HepG2 (cell line): ENCODE results near the gene PEAK3. TPM values are rescaled to one million over a fixed set of nuclear protein-coding genes. Genes with fewer than 3 reads are reported as not detected.
A peak's percentile ranks its signal among the peaks of the same experiment; 100 is the strongest.

Source experiments
- CREM ChIP-seq, 2 experiments: sonication (generic) in 1 of 2; formaldehyde crosslinking in 1 of 2; IDR thresholded peaks; 2 replicates each; pipeline versions ENCODE4 v1.4.0 to v1.6.1; 2016 to 2020; ENCODE audit warnings: antibody characterized with exemption in 1 of 2, mild to moderate bottlenecking in 1 of 2, missing genetic modification reagents in 1 of 2
- FOXP1 ChIP-seq, 2 experiments: fragments of 450-650 bp in 1 of 2; IDR thresholded peaks; 2 replicates each; pipeline ENCODE4 v1.6.1; 2017 to 2018; ENCODE audit warnings: antibody characterized with exemption in 1 of 2
- HNRNPL ChIP-seq: fragments of 200-400 bp; formaldehyde crosslinking; IDR thresholded peaks from 2 replicates; pipeline ENCODE4 v1.6.1; 2017; ENCODE audit warnings: mild to moderate bottlenecking, low read depth, low read length
- KAT8 ChIP-seq: IDR thresholded peaks from 2 replicates; pipeline ENCODE4 v1.6.1; 2016; ENCODE audit warnings: missing genetic modification reagents, missing compliant biosample characterization
- MED8 ChIP-seq: sonication (generic); formaldehyde crosslinking; IDR thresholded peaks from 2 replicates; pipeline ENCODE4 v1.8.1; 2023; ENCODE audit warnings: mild to moderate bottlenecking, missing genetic modification reagents; ENCODE audit not compliant: insufficient replicate concordance
- NPAS2 ChIP-seq: sonication (generic); formaldehyde crosslinking; IDR thresholded peaks from 2 replicates; pipeline ENCODE4 v1.8.0; 2022; ENCODE audit warnings: mild to moderate bottlenecking, missing genetic modification reagents, borderline replicate concordance
- RARA ChIP-seq: IDR thresholded peaks from 2 replicates; pipeline ENCODE4 v1.6.1; 2016; ENCODE audit warnings: missing genetic modification reagents, missing compliant biosample characterization
- REXO4 ChIP-seq: sonication (generic); formaldehyde crosslinking; IDR thresholded peaks from 2 replicates; pipeline ENCODE4 v1.8.0; 2022; ENCODE audit warnings: missing genetic modification reagents, mild to moderate bottlenecking, borderline replicate concordance
- TBX2 ChIP-seq: sonication (generic); formaldehyde crosslinking; IDR thresholded peaks from 2 replicates; pipeline ENCODE4 v1.5.0; 2020; ENCODE audit warnings: missing genetic modification reagents, mild to moderate bottlenecking, borderline replicate concordance
- TBX3 ChIP-seq: fragments of 450-650 bp; IDR thresholded peaks from 2 replicates; pipeline ENCODE4 v1.6.1; 2017; ENCODE audit warnings: antibody characterized with exemption, mild to moderate bottlenecking, inconsistent platforms, borderline replicate concordance
- ZBTB42 ChIP-seq: sonication (generic); formaldehyde crosslinking; IDR thresholded peaks from 2 replicates; pipeline ENCODE4 v1.5.0; 2020; ENCODE audit warnings: mild to moderate bottlenecking, missing genetic modification reagents
- ZKSCAN8 ChIP-seq: IDR thresholded peaks from 2 replicates; pipeline ENCODE4 v1.6.1; 2016; ENCODE audit warnings: borderline replicate concordance, missing genetic modification reagents, missing compliant biosample characterization
- ZMYM3 ChIP-seq: sonication (generic); formaldehyde crosslinking; IDR thresholded peaks from 2 replicates; pipeline ENCODE4 v1.5.1; 2020; ENCODE audit warnings: mild to moderate bottlenecking, missing genetic modification reagents
- ZNF160 ChIP-seq: sonication (generic); formaldehyde crosslinking; IDR thresholded peaks from 2 replicates; pipeline ENCODE4 v1.8.0; 2022; ENCODE audit warnings: mild to moderate bottlenecking, inconsistent platforms, missing genetic modification reagents
- ZNF253 ChIP-seq: sonication (generic); formaldehyde crosslinking; IDR thresholded peaks from 2 replicates; pipeline ENCODE4 v1.8.0; 2022; ENCODE audit warnings: mild to moderate bottlenecking, missing genetic modification reagents, borderline replicate concordance
- ZNF317 ChIP-seq: sonication (generic); formaldehyde crosslinking; IDR thresholded peaks from 2 replicates; pipeline ENCODE4 v1.5.0; 2020; ENCODE audit warnings: mild to moderate bottlenecking, missing genetic modification reagents
- ZNF350 ChIP-seq: sonication (generic); formaldehyde crosslinking; IDR thresholded peaks from 2 replicates; pipeline ENCODE4 v1.4.0; 2020; ENCODE audit warnings: mild to moderate bottlenecking, low read depth, missing genetic modification reagents, borderline replicate concordance
- ZNF646 ChIP-seq: sonication (generic); formaldehyde crosslinking; IDR thresholded peaks from 2 replicates; pipeline ENCODE4 v1.9.0; 2021; ENCODE audit warnings: mild to moderate bottlenecking, missing genetic modification reagents
- ZNF709 ChIP-seq: sonication (generic); formaldehyde crosslinking; IDR thresholded peaks from 2 replicates; pipeline ENCODE4 v1.5.0; 2020; ENCODE audit warnings: mild to moderate bottlenecking, missing genetic modification reagents
- polyA plus RNA-seq, 8 experiments: library from polyadenylated mRNA; depleted of rRNA in 3 of 8; stranded (reverse) in 7 of 8; unstranded in 1 of 8; fragments of >200 nt; fragmentation: Illumina TruSeq in 4 of 8; extraction: Trizol in 4 of 8; gene quantifications; 2 replicates each; pipeline versions ENCODE4 v1.2.1 to v1.2.3, GENCODE V29; 2011 to 2016; ENCODE audit warnings: low read depth in 4 of 8, missing spikeins in 1 of 8, mixed read lengths in 1 of 8; ENCODE audit not compliant: insufficient read depth in 1 of 8
- total RNA-seq, 5 experiments: library from RNA; depleted of rRNA; stranded (reverse); fragments of >200 nt; fragmentation: Illumina TruSeq; extraction: Trizol; gene quantifications; 2 replicates each; pipeline ENCODE4 v1.2.3, GENCODE V29; 2016; ENCODE audit warnings: low read depth in 1 of 5
- TF ChIP-seq, protein P1 (sequence below): sonication (generic); formaldehyde crosslinking; IDR thresholded peaks from 2 replicates; pipeline ENCODE4 v1.8.0; 2022; ENCODE audit warnings: missing genetic modification reagents, mild to moderate bottlenecking, inconsistent platforms, borderline replicate concordance
- TF ChIP-seq, protein P2 (sequence below): sonication (generic); formaldehyde crosslinking; IDR thresholded peaks from 2 replicates; pipeline ENCODE4 v1.4.0; 2020; ENCODE audit warnings: mild to moderate bottlenecking, missing genetic modification reagents

The PEAK3 gene
- total and polyA plus RNA-seq, 2 of the 13 experiments (the other 11 are each of a cell fraction or from before 2014, with no cell fraction given): not detected

GRCh38 chr19:2273356-2274184, 8.4 kb downstream of the PEAK3 start (continued):
- no peak for TF ChIP-seq TBX3
- TF ChIP-seq, protein P1, sequence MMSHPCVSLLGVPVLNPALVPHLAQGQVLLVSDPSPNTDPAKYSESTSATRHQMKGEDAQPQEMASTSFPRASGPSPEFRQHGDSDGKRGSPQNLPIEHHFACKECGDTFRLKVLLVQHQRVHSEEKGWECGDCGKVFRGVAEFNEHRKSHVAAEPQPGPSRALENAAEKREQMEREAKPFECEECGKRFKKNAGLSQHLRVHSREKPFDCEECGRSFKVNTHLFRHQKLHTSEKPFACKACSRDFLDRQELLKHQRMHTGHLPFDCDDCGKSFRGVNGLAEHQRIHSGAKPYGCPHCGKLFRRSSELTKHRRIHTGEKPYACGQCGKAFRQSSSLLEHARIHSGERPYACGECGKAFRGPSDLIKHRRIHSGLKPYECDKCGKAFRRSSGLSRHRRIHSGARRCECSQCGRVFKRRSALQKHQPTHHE (CRISPR knock-in tag): no peak; the same call in 1 of the 2 replicates
- no peak; the same call in 1 of the 2 replicates for TF ChIP-seq ZMYM3
- no peak for TF ChIP-seq ZNF646 (CRISPR knock-in tag)
- peak; percentile 71; the same call in 1 of the 2 replicates for TF ChIP-seq ZNF253 (CRISPR knock-in tag)
- peak; percentile 87 for TF ChIP-seq KAT8 (CRISPR knock-in tag)
- TF ChIP-seq ZNF709: 0 out of 2 replicates have a peak, but pooled peaks have one; percentile 29
- TF ChIP-seq MED8: peak; percentile 57
- TF ChIP-seq RARA (CRISPR knock-in tag): peak; percentile 33
- TF ChIP-seq FOXP1 (IDR thresholded peaks at IDR 0.05): no peak
- TF ChIP-seq FOXP1 (CRISPR knock-in tag; IDR thresholded peaks at IDR 0.05): no peak
- peak; percentile 69; the same call in 1 of the 2 replicates for TF ChIP-seq HNRNPL
- peak; percentile 73 for TF ChIP-seq ZNF317 (CRISPR knock-in tag)
- TF ChIP-seq ZNF160 (CRISPR knock-in tag): no peak
- no peak for TF ChIP-seq REXO4 (CRISPR knock-in tag)
- TF ChIP-seq NPAS2 (CRISPR knock-in tag): no peak
- TF ChIP-seq, protein P2, sequence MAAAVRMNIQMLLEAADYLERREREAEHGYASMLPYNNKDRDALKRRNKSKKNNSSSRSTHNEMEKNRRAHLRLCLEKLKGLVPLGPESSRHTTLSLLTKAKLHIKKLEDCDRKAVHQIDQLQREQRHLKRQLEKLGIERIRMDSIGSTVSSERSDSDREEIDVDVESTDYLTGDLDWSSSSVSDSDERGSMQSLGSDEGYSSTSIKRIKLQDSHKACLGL (CRISPR knock-in tag): peak; percentile 62
- no peak for TF ChIP-seq ZKSCAN8
- TF ChIP-seq TBX2 (CRISPR knock-in tag): no peak
- TF ChIP-seq CREM (IDR thresholded peaks at IDR 0.05): no peak
- no peak for TF ChIP-seq CREM (CRISPR knock-in tag; IDR thresholded peaks at IDR 0.05)
- TF ChIP-seq ZNF350: no peak; the same call in none of the 2 replicates
- no peak for TF ChIP-seq ZBTB42 (CRISPR knock-in tag)
